H9 (cell line): Measurements from ENCODE around the gene PAOX. TPM values are rescaled to one million over a fixed set of nuclear protein-coding genes. Genes with fewer than 3 reads are reported as not detected.

Experiments used
- DNase-seq: peaks from one replicate; pipeline ENCODE4 v3.0.0-alpha.2; 2017
- H2AFZ ChIP-seq: one replicate; pipeline ENCODE4 v1.6.1; 2013; ENCODE audit warnings: mild to moderate bottlenecking, low read length, control low read depth, moderate library complexity
- H2AK5ac ChIP-seq: 2 replicates; pipeline ENCODE4 v1.6.1; 2013; ENCODE audit warnings: low read length, control low read depth, mixed read lengths; ENCODE audit not compliant: insufficient read length
- H2BK120ac ChIP-seq: one replicate; pipeline ENCODE4 v1.6.1; 2013; ENCODE audit warnings: low read depth, mild to moderate bottlenecking, low read length, control low read depth, inconsistent platforms; ENCODE audit not compliant: poor library complexity, severe bottlenecking
- H2BK12ac ChIP-seq: 2 replicates; pipeline ENCODE4 v1.6.1; 2013; ENCODE audit warnings: low read length, control low read depth, mixed read lengths, low read depth; ENCODE audit not compliant: insufficient read length
- H2BK15ac ChIP-seq: 2 replicates; pipeline ENCODE4 v1.6.1; 2013; ENCODE audit warnings: low read depth, low read length, control low read depth
- H2BK20ac ChIP-seq: one replicate; pipeline ENCODE4 v1.6.1; 2013; ENCODE audit warnings: low read depth, mild to moderate bottlenecking, low read length, control low read depth, inconsistent platforms; ENCODE audit not compliant: poor library complexity, severe bottlenecking
- H2BK5ac ChIP-seq: 2 replicates; pipeline ENCODE4 v1.6.1; 2013; ENCODE audit warnings: low read length, control low read depth, mixed read lengths; ENCODE audit not compliant: insufficient read length
- H3K14ac ChIP-seq: 2 replicates; pipeline ENCODE4 v1.6.1; 2013; ENCODE audit warnings: low read length, control low read depth; ENCODE audit not compliant: insufficient read depth
- H3K18ac ChIP-seq: 2 replicates; pipeline ENCODE4 v1.6.1; 2013; ENCODE audit warnings: low read depth, mild to moderate bottlenecking, mixed read lengths, low read length, control low read depth; ENCODE audit not compliant: insufficient read length
- H3K23ac ChIP-seq: 2 replicates; pipeline ENCODE4 v1.6.1; 2013; ENCODE audit warnings: low read length, control low read depth, mixed read lengths, low read depth; ENCODE audit not compliant: insufficient read length
- H3K23me2 ChIP-seq: 2 replicates; pipeline ENCODE4 v1.6.1; 2013; ENCODE audit warnings: low read depth, mild to moderate bottlenecking, mixed read lengths, low read length, control low read depth; ENCODE audit not compliant: insufficient read length, poor library complexity, severe bottlenecking
- H3K27ac ChIP-seq: 2 replicates; pipeline ENCODE4 v1.5.1; 2013; ENCODE audit warnings: low read length, control low read depth, mixed read lengths, low read depth; ENCODE audit not compliant: insufficient read length
- H3K27me3 ChIP-seq: 2 replicates; pipeline ENCODE4 v1.6.1; 2013; ENCODE audit warnings: low read length, control low read depth, inconsistent platforms; ENCODE audit not compliant: insufficient read depth
- H3K4ac ChIP-seq: 2 replicates; pipeline ENCODE4 v1.6.1; 2013; ENCODE audit warnings: low read depth, mild to moderate bottlenecking, control low read depth, inconsistent platforms, low read length, moderate library complexity
- H3K4me1 ChIP-seq: 2 replicates; pipeline ENCODE4 v1.6.1; 2013; ENCODE audit warnings: low read length, control low read depth, inconsistent platforms; ENCODE audit not compliant: insufficient read depth
- H3K4me2 ChIP-seq: 2 replicates; pipeline ENCODE4 v1.6.1; 2013; ENCODE audit warnings: low read length, control low read depth, mixed read lengths; ENCODE audit not compliant: insufficient read length, insufficient read depth
- H3K56ac ChIP-seq: 2 replicates; pipeline ENCODE4 v1.6.1; 2013; ENCODE audit warnings: low read depth, mild to moderate bottlenecking, mixed read lengths, low read length, control low read depth; ENCODE audit not compliant: insufficient read length
- H3K79me1 ChIP-seq: 2 replicates; pipeline ENCODE4 v1.6.1; 2013; ENCODE audit warnings: low read depth, mild to moderate bottlenecking, moderate library complexity, low read length, control low read depth, inconsistent platforms; ENCODE audit not compliant: insufficient read depth, poor library complexity, severe bottlenecking
- H3K79me2 ChIP-seq: 2 replicates; pipeline ENCODE4 v1.6.1; 2013; ENCODE audit warnings: low read length, control low read depth, inconsistent platforms; ENCODE audit not compliant: insufficient read depth
- H3K9ac ChIP-seq: 2 replicates; pipeline ENCODE4 v1.6.1; 2013; ENCODE audit warnings: low read length, control low read depth, mixed read lengths; ENCODE audit not compliant: insufficient read length; ENCODE audit errors: extremely low read depth
- H3K9me3 ChIP-seq: one replicate; pipeline ENCODE4 v1.6.1; 2013; ENCODE audit warnings: low read depth, low read length, inconsistent platforms; ENCODE audit not compliant: control insufficient read depth
- H3T11ph ChIP-seq: one replicate; pipeline ENCODE4 v1.6.1; 2013; ENCODE audit warnings: mild to moderate bottlenecking, low read length, control low read depth, inconsistent platforms
- H4K20me1 ChIP-seq: one replicate; pipeline ENCODE4 v1.6.1; 2013; ENCODE audit not compliant: control insufficient read depth, insufficient read length, insufficient read depth
- H4K5ac ChIP-seq: 2 replicates; pipeline ENCODE4 v1.6.1; 2013; ENCODE audit warnings: low read depth, mild to moderate bottlenecking, mixed read lengths, low read length, control low read depth; ENCODE audit not compliant: insufficient read length
- H4K8ac ChIP-seq: replicated peaks from 2 replicates; pipeline ENCODE4 v1.6.1; 2013; ENCODE audit warnings: low read length, control low read depth, mixed read lengths, low read depth; ENCODE audit not compliant: insufficient read length
- H4K91ac ChIP-seq: 2 replicates; pipeline ENCODE4 v1.6.1; 2013; ENCODE audit warnings: low read depth, mild to moderate bottlenecking, moderate library complexity, mixed read lengths, low read length, control low read depth; ENCODE audit not compliant: insufficient read length
- H3K27ac Mint-ChIP-seq, 3 experiments: 2 replicates in 2 of 3; 3 replicates in 1 of 3; pipeline ENCODE4 v1.8.0; 2020 to 2021; ENCODE audit warnings: mixed read lengths in 3 of 3, mild to moderate bottlenecking in 1 of 3, moderate library complexity in 1 of 3
- H3K27me3 Mint-ChIP-seq: 2 replicates; pipeline ENCODE4 v1.8.0; 2021; ENCODE audit warnings: low read depth, mild to moderate bottlenecking, moderate library complexity, mixed read lengths
- H3K36me3 Mint-ChIP-seq, 3 experiments: 2 replicates in 2 of 3; 3 replicates in 1 of 3; pipeline ENCODE4 v1.8.0; 2020 to 2021; ENCODE audit warnings: low read depth in 3 of 3, mixed read lengths in 3 of 3; ENCODE audit not compliant: insufficient read depth in 1 of 3
- H3K4me1 Mint-ChIP-seq, 2 experiments: 2 replicates each; pipeline ENCODE4 v1.8.0; 2020; ENCODE audit warnings: mixed read lengths in 2 of 2
- H3K4me3 Mint-ChIP-seq, 2 experiments: 2 replicates in 1 of 2; 3 replicates in 1 of 2; pipeline ENCODE4 v1.8.0; 2020 to 2021; ENCODE audit warnings: mild to moderate bottlenecking in 2 of 2, mixed read lengths in 2 of 2, moderate library complexity in 1 of 2
- H3K9me3 Mint-ChIP-seq, 2 experiments: 2 replicates in 1 of 2; 3 replicates in 1 of 2; pipeline ENCODE4 v1.8.0; 2020; ENCODE audit warnings: mild to moderate bottlenecking in 2 of 2, mixed read lengths in 2 of 2, moderate library complexity in 1 of 2
- CTCF ChIP-seq: fragments of 200-600 bp; sonication (generic); conservative IDR thresholded peaks from 3 replicates; pipeline ENCODE4 v1.8.0; 2021; ENCODE audit warnings: antibody characterized with exemption, mild to moderate bottlenecking
- WGBS: extraction: QIAGEN DNeasy Blood & Tissue Kit; methylation state at CpG from one replicate; pipeline ENCODE4 v1.1.7; 2013; ENCODE audit warnings: missing lambda C conversion rate, low lambda C conversion rate, mixed read lengths; ENCODE audit not compliant: insufficient read length; ENCODE audit errors: extremely low coverage; 5-methylcytosine and 5-hydroxymethylcytosine counted together
- total RNA-seq: library from RNA; stranded (reverse); gene quantifications from 2 replicates; pipeline ENCODE4 v1.2.1, GENCODE V29; 2021

The PAOX gene
- total RNA-seq, 1 experiment from 2014 or later = 5.6 TPM

GRCh38 chr10:133381036-133381435 lies 2.0 kb downstream of the PAOX start:
- Histone ChIP-seq H2AFZ (no peak overlapping the region), H4K8ac (no peak overlapping the region), H3K4me2 (no peak overlapping the region), H4K5ac (no peak overlapping the region), H3K79me2 (no peaks in the 10 kb centered on the region), H2BK20ac (no peak overlapping the region), H3K4ac (no peak overlapping the region), H3K56ac (no peak overlapping the region), H3K9me3 (no peaks in the 10 kb centered on the region), H2BK12ac (no peak overlapping the region), H3K79me1 (no peaks in the 10 kb centered on the region), H3K23me2 (peaks cover 8% of the 10 kb centered on the region), H3K4me1 (no peaks in the 10 kb centered on the region), H3K23ac (no peak overlapping the region), H2BK120ac (no peak overlapping the region), H4K91ac (no peak overlapping the region), H3T11ph (no peak overlapping the region), H3K27me3 (peaks cover 18% of the 10 kb centered on the region), H3K18ac (no peak overlapping the region), H2BK15ac (no peak overlapping the region), H3K9ac (no peak overlapping the region), H3K27ac (no peak overlapping the region), H4K20me1 (no peaks in the 10 kb centered on the region), H2BK5ac (no peak overlapping the region), H3K14ac (no peak overlapping the region), H2AK5ac (no peak overlapping the region)
- Mint-ChIP-seq H3K36me3 (peaks cover 1 to 5% (median 3%) of the 10 kb centered on the region in 3 experiments; a peak in 1 of 7 replicates), H3K27me3 (peaks cover 34% of the 10 kb centered on the region), H3K9me3 (peaks cover 0 to 3% of the 10 kb centered on the region in 2 experiments; a peak in 2 of 5 replicates), H3K4me1 (no peaks in the 10 kb centered on the region), H3K27ac (peak overlapping the region in 1 of 3 experiments; percentile 31; a peak in 1 of 7 replicates), H3K4me3 (no peak overlapping the region; a peak in 1 of 5 replicates)
- no peak for TF ChIP-seq CTCF
- no CpG with 5 or more reads among the region's 8 CpGs for WGBS
- DNase-seq = no peak
